OCI-LY1 (cell line): Measurements from ENCODE around the gene UIMC1.

Source experiments
- H2AFZ ChIP-seq: fragments of 200-600 bp; sonication (generic), shearing (Covaris generic); 2 replicates; pipeline ENCODE4 v1.6.0; 2014; ENCODE audit warnings: antibody characterized with exemption, mild to moderate bottlenecking, low read length
- H3F3A ChIP-seq: fragments of 200-600 bp; sonication (generic), shearing (Covaris generic); 2 replicates; pipeline ENCODE4 v1.6.0; 2014; ENCODE audit warnings: mild to moderate bottlenecking, antibody characterized with exemption, low read length, moderate library complexity; ENCODE audit not compliant: insufficient read depth
- H3K27ac ChIP-seq: fragments of 200-600 bp; sonication (generic); 2 replicates; pipeline ENCODE4 v1.5.1; 2014; ENCODE audit warnings: low read length, mixed run types, mild to moderate bottlenecking, low read depth; ENCODE audit not compliant: poor library complexity, severe bottlenecking
- H3K27me3 ChIP-seq: fragments of 200-600 bp; sonication (generic); 2 replicates; pipeline ENCODE4 v1.6.0; 2014; ENCODE audit warnings: antibody characterized with exemption, mild to moderate bottlenecking, low read length, moderate library complexity; ENCODE audit not compliant: insufficient read depth
- H3K36me3 ChIP-seq: fragments of 200-600 bp; sonication (generic); 2 replicates; pipeline ENCODE4 v1.6.1; 2014; ENCODE audit warnings: mild to moderate bottlenecking, antibody characterized with exemption, low read length, moderate library complexity, mixed read lengths; ENCODE audit not compliant: insufficient read depth
- H3K4me1 ChIP-seq: fragments of 200-600 bp; sonication (generic); 2 replicates; pipeline ENCODE4 v1.5.1; 2014; ENCODE audit warnings: mild to moderate bottlenecking, low read length, moderate library complexity; ENCODE audit not compliant: insufficient read depth, severe bottlenecking
- H3K4me2 ChIP-seq: fragments of 200-600 bp; sonication (generic), shearing (Covaris generic); 2 replicates; pipeline ENCODE4 v1.6.1; 2014; ENCODE audit warnings: low read length
- H3K4me3 ChIP-seq: fragments of 200-600 bp; sonication (generic); 2 replicates; pipeline ENCODE4 v1.5.1; 2014; ENCODE audit warnings: low read length, low read depth, mild to moderate bottlenecking, mixed read lengths; ENCODE audit not compliant: poor library complexity, severe bottlenecking
- H3K79me2 ChIP-seq: fragments of 200-600 bp; shearing (Covaris generic); 2 replicates; pipeline ENCODE4 v1.6.1; 2016; ENCODE audit warnings: mixed run types, low read length, mixed read lengths; ENCODE audit not compliant: insufficient read depth
- H3K9ac ChIP-seq: fragments of 200-600 bp; sonication (generic), shearing (Covaris generic); 2 replicates; pipeline ENCODE4 v1.6.1; 2014; ENCODE audit warnings: mild to moderate bottlenecking, low read length, mixed read lengths
- H3K9me2 ChIP-seq: fragments of 200-600 bp; sonication (generic), shearing (Covaris generic); 2 replicates; pipeline ENCODE4 v1.6.1; 2014; ENCODE audit warnings: low read depth, mild to moderate bottlenecking, low read length, mixed read lengths
- H3K9me3 ChIP-seq: fragments of 200-600 bp; shearing (Covaris generic); 2 replicates; pipeline ENCODE4 v1.6.1; 2014; ENCODE audit warnings: low read length, mixed read lengths
- H4K20me1 ChIP-seq: fragments of 200-600 bp; sonication (generic), shearing (Covaris generic); 2 replicates; pipeline ENCODE4 v1.6.0; 2016; ENCODE audit warnings: mild to moderate bottlenecking, low read length; ENCODE audit not compliant: insufficient read depth
- EZH2 ChIP-seq: fragments of 200-600 bp; sonication (generic), shearing (Covaris generic); IDR thresholded peaks from 2 replicates; pipeline ENCODE4 v1.8.0; 2017; ENCODE audit warnings: borderline replicate concordance, mixed run types, mild to moderate bottlenecking, antibody characterized with exemption, low read length, moderate library complexity, mixed read lengths
- TF ChIP-seq, protein P1 (sequence below): fragments of 200-600 bp; sonication (generic), shearing (Covaris generic); IDR thresholded peaks from 2 replicates; pipeline ENCODE4 v1.5.1; 2017; ENCODE audit warnings: mild to moderate bottlenecking, antibody characterized with exemption, low read length, moderate library complexity, mixed read lengths

Gene UIMC1

DNA sequence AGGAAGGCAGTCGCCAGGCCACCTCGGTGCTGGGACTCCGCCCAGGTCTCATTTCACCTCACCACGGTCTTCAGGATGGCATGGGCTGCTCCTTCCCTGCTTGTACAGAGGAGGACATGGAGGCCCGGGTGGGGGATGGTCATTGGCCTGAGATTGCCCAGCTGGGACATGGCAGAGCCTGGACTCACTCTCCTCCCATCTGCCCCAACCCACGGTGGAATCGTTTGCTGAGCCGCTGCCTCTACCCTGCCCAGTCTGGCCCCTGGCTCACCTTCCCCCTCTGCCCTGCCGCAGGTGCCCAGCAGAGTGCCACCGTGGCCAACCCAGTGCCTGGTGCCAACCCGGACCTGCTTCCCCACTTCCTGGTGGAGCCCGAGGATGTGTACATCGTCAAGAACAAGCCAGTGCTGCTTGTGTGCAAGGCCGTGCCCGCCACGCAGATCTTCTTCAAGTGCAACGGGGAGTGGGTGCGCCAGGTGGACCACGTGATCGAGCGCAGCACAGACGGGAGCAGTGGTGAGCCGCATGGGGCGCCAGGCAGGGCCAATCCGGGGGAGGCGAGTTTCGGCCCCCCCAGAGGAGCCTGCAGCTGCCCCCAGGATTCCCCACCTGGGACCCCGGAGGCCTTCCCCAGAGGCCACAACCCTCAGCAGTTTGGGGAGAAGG, 144.1 kb downstream of the UIMC1 start:
- Histone ChIP-seq H3K27me3 (0 out of 2 replicates have a peak, but pooled peaks cover 4% of the 10 kb centered on the region), H2AFZ (no peak overlapping the region), H3F3A (no peaks in the 10 kb centered on the region), H3K36me3 (no peaks in the 10 kb centered on the region), H3K9ac (no peak overlapping the region), H3K9me3 (no peaks in the 10 kb centered on the region), H3K9me2 (no peaks in the 10 kb centered on the region), H3K27ac (no peak overlapping the region), H3K79me2 (no peaks in the 10 kb centered on the region), H3K4me1 (no peaks in the 10 kb centered on the region), H3K4me3 (no peak overlapping the region), H3K4me2 (no peak overlapping the region), H4K20me1 (no peaks in the 10 kb centered on the region)
- TF ChIP-seq, protein P1, sequence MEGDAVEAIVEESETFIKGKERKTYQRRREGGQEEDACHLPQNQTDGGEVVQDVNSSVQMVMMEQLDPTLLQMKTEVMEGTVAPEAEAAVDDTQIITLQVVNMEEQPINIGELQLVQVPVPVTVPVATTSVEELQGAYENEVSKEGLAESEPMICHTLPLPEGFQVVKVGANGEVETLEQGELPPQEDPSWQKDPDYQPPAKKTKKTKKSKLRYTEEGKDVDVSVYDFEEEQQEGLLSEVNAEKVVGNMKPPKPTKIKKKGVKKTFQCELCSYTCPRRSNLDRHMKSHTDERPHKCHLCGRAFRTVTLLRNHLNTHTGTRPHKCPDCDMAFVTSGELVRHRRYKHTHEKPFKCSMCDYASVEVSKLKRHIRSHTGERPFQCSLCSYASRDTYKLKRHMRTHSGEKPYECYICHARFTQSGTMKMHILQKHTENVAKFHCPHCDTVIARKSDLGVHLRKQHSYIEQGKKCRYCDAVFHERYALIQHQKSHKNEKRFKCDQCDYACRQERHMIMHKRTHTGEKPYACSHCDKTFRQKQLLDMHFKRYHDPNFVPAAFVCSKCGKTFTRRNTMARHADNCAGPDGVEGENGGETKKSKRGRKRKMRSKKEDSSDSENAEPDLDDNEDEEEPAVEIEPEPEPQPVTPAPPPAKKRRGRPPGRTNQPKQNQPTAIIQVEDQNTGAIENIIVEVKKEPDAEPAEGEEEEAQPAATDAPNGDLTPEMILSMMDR: no peak
- TF ChIP-seq EZH2: no peak

DNA sequence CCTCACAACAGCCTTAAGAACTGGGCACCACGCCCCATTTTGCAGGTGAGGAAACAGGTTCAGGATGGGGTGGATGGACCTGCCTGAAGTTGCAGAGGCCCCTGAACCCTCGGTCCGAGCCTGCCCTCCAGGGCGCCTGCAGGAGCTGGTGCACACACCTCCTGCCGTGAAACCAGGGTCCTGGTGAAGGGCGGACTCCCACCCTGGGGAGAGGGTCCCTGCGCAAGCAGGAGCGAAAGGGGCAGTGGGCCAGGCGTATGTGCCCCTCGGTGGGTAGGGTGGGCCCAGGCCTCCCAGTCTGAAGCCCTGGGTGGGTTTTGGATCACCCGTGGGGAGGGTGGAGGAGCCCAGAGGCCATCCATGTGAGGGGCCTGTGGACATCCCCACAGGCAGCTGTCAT, 145.3 kb downstream of the UIMC1 start:
- H3K9me3 ChIP-seq: no peaks in the 10 kb centered on the region
- H3K9ac ChIP-seq: no peak overlapping the region
- H3K4me3 ChIP-seq: no peak overlapping the region
- no peaks in the 10 kb centered on the region for H3K79me2 ChIP-seq
- no peaks in the 10 kb centered on the region for H3K36me3 ChIP-seq
- H3K4me2 ChIP-seq: no peak overlapping the region
- peaks cover 4% of the 10 kb centered on the region; the same call in 1 of the 2 replicates for H3K27me3 ChIP-seq
- H2AFZ ChIP-seq: no peak overlapping the region
- no peak overlapping the region for H3K27ac ChIP-seq
- TF ChIP-seq, protein P1: no peak
- TF ChIP-seq EZH2: no peak
- no peaks in the 10 kb centered on the region for H3K9me2 ChIP-seq
- H3F3A ChIP-seq: no peaks in the 10 kb centered on the region
- no peaks in the 10 kb centered on the region for H4K20me1 ChIP-seq
- no peaks in the 10 kb centered on the region for H3K4me1 ChIP-seq

- no peak overlapping the region for H3K4me2 ChIP-seq
- no peak overlapping the region for H3K4me3 ChIP-seq
- H3K9me2 ChIP-seq: no peaks in the 10 kb centered on the region
- H4K20me1 ChIP-seq: no peaks in the 10 kb centered on the region
- TF ChIP-seq, protein P1: no peak
- no peak for TF ChIP-seq EZH2
- no peaks in the 10 kb centered on the region for H3K9me3 ChIP-seq
- H3K9ac ChIP-seq: no peak overlapping the region
- H3K36me3 ChIP-seq: no peaks in the 10 kb centered on the region
- H2AFZ ChIP-seq: no peak overlapping the region
- no peaks in the 10 kb centered on the region for H3K4me1 ChIP-seq
- H3K27me3 ChIP-seq: peaks cover 8% of the 10 kb centered on the region
- H3K79me2 ChIP-seq: no peaks in the 10 kb centered on the region
- no peak overlapping the region for H3K27ac ChIP-seq
- no peaks in the 10 kb centered on the region for H3F3A ChIP-seq
Measured at GRCh38 chr5:176860381-176860780, 146.2 kb downstream of the UIMC1 start.
